ENCODE results near the gene ACOX3.

- TF ChIP-seq CTCF (IDR thresholded peaks at IDR 0.05) (no peak), POLR2A (IDR thresholded peaks at IDR 0.05) (no peak), POLR2AphosphoS5 (IDR thresholded peaks at IDR 0.05) (no peak), EP300 (IDR thresholded peaks at IDR 0.05; ENCODE audit: low read depth) (no peak)
These were observed 33.5 kb upstream of the ACOX3 start for GRCh38 chr4:8473920-8474590.
